Bronchial epithelial cell (primary cell): ENCODE results near the gene NOCT. TPM values are rescaled to one million over a fixed set of nuclear protein-coding genes. Genes with fewer than 3 reads are reported as not detected.

ENCODE experiments used
- DNase-seq: peaks from one replicate; pipeline ENCODE4 v3.0.0-alpha.2; 2010; ENCODE audit warnings: low read depth
- FAIRE-seq: peaks from 2 replicates; lab custom pipeline; 2011; peaks lifted over from hg19 to GRCh38; lab: Jason Lieb, UNC
- H3K27me3 ChIP-seq: 2 replicates; pipeline ENCODE4 v1.5.1; 2011; ENCODE audit warnings: low read length; ENCODE audit not compliant: control insufficient read depth, insufficient read depth
- H3K36me3 ChIP-seq: 2 replicates; pipeline ENCODE4 v1.5.1; 2011; ENCODE audit warnings: low read length; ENCODE audit not compliant: control insufficient read depth, insufficient read depth
- H3K4me3 ChIP-seq: 2 replicates; pipeline ENCODE4 v1.5.1; 2011; ENCODE audit warnings: mild to moderate bottlenecking, low read depth, low read length, control low read depth
- CTCF ChIP-seq: IDR thresholded peaks from 2 replicates; pipeline ENCODE4 v1.5.1; 2011; ENCODE audit warnings: mild to moderate bottlenecking, moderate library complexity, low read length, control low read depth, inconsistent platforms; ENCODE audit not compliant: insufficient read depth, severe bottlenecking
- total RNA-seq: library from RNA; depleted of rRNA; stranded (reverse); fragments of >200 nt; gene quantifications from 2 replicates; pipeline ENCODE4 v1.2.1, GENCODE V29; 2014

The NOCT gene
- total RNA-seq, 1 donor from 2014 or later, result 8.4 TPM

GRCh38 chr4:139030614-139031235 lies 15.1 kb downstream of the NOCT start:
- TF ChIP-seq CTCF, result peak; percentile 81
- FAIRE-seq, result no peak
- peaks cover 2% of the 10 kb centered on the region for H3K36me3 ChIP-seq
- peak; percentile 70 for DNase-seq
- no peaks in the 10 kb centered on the region for H3K27me3 ChIP-seq
- H3K4me3 ChIP-seq, result no peak overlapping the region

GRCh38 chr4:139035650-139036049 lies 20.1 kb downstream of the NOCT start:
- peaks cover 2% of the 10 kb centered on the region for H3K36me3 ChIP-seq
- FAIRE-seq (no peak), DNase-seq (no peak)
- H3K27me3 ChIP-seq, result no peaks in the 10 kb centered on the region
- TF ChIP-seq CTCF, result no peak
- no peak overlapping the region for H3K4me3 ChIP-seq

- H3K27me3 ChIP-seq, result no peaks in the 10 kb centered on the region
- H3K36me3 ChIP-seq, result peaks cover 2% of the 10 kb centered on the region
- DNase-seq (no peak), FAIRE-seq (no peak)
- no peak overlapping the region for H3K4me3 ChIP-seq
- TF ChIP-seq CTCF, result no peak
Observed at GRCh38 chr4:139036885-139037284, 21.3 kb downstream of the NOCT start.

GRCh38 chr4:139038874-139039443 lies 23.4 kb downstream of the NOCT start:
- no peak for FAIRE-seq

GRCh38 chr4:139042981-139043460 lies 27.4 kb downstream of the NOCT start:
- FAIRE-seq (no peak), DNase-seq (no peak)
- no peaks in the 10 kb centered on the region for H3K27me3 ChIP-seq
- TF ChIP-seq CTCF, result no peak
- no peak overlapping the region for H3K4me3 ChIP-seq
- peaks cover 9% of the 10 kb centered on the region for H3K36me3 ChIP-seq

More at GRCh38 chr4:139038874-139039443, 23.4 kb downstream of the NOCT start:
- Histone ChIP-seq H3K4me3 (no peak overlapping the region), H3K27me3 (no peaks in the 10 kb centered on the region), H3K36me3 (peaks cover 3% of the 10 kb centered on the region)
- no peak for DNase-seq
- no peak for TF ChIP-seq CTCF
